ENCODE data around the gene SGIP1.
A peak's percentile ranks its signal among the peaks of the same experiment; 100 is the strongest.

The SGIP1 gene

GRCh38 chr1:66533804-66534740, at the start of gene SGIP1:
Gene SGIP1, plus strand, starts transcription at chr1:66534153. Its CDS starts 206 bp downstream, at chr1:66534359.
- DNase-seq (ENCODE audit: low spot score), result no peak

- DNase-seq (ENCODE audit: low spot score), result no peak
Observed at GRCh38 chr1:66489151-66489550, 44.8 kb upstream of the SGIP1 start.

DNA sequence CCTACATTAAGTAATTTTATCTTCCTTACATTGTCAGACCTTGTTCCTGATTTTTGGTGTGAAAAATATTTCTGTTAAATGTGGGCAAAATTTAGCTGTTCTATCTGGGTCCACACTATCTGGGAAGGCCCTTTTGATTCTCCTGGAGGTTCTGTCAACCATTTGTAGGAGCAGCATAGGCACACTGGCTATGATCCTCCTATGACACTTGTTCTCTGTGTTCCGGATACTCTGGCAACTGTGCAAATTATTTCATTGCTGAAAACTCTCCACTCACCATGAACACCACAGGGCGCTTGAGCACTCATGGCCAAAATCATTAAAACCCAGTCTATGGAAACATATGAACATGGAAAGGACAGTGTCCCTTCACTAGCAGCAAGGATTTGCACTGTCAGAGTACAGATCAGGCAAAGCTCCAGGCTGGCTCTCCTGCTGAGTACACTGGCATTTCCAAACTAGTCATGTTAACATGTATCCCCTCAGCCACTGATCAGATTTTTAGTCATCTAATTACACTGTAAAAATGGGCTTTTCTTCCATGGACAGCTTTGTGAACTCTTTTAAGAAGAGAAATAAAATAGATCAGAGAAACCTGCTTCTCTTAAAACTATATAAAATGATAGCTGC, 43.9 kb upstream of the SGIP1 start:
- no peak for DNase-seq (ENCODE audit: low spot score)

- peak; percentile 25 for DNase-seq (ENCODE audit: low spot score)
Observed at GRCh38 chr1:66490816-66491215, 43.1 kb upstream of the SGIP1 start.

DNA sequence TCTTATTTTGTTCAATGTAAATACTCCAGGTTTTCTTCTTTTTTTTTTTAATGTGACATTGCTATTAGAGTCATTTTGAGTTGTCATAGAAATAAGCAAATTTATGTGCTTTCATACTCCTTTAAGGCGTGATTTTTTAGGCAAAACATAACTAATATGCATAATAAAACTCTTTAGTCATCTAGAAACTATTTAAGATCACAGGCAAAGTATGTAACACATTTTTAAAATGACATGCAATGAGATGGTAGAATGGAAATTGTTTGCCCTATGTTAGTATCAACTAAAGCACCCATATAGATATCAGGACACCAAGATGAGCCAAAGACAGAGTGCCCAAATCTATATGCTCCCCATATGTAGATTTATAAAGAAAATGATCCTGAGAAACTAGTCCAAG, 41.5 kb upstream of the SGIP1 start:
- no peak for DNase-seq (ENCODE audit: low spot score)

DNA sequence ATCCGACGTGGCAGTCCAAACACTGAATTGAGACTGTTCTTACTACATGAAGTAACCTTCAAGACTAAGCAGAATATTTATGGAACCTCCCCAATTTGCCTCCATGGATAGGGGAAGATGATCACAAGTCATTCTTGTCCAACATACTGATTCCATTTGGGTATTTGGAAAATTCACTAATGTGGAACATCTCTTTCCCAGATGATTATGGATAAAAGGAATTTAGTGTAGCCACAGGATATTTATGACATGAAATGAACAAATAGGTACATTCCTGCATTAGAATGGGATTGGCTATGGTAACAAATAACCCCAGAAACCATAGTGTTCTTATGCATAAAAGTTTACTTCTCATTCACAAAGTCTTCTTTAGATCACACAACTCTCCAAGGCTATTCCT, 40.2 kb upstream of the SGIP1 start:
- no peak for DNase-seq (ENCODE audit: low spot score)

GRCh38 chr1:66494482-66494881, 39.5 kb upstream of the SGIP1 start:
- no peak for DNase-seq (ENCODE audit: low spot score)

DNA sequence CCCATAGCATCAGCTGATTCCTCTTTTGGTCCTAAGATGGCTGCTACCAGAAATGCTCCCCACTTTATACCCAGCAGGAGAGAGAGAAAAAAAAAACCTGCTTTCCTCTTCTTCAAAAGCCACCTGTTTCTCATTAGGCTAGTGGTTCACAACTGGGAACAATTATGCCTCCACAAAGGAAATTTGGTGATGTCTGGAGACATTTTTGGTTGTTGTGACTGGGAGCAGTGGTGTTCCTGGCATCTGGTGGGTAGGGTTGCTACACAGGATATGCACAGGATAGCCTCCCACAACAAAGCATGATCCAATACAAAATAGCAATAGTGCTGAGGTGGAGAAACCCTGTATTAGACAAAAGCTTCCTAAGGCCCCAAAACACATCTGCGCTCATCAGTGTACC, 38.5 kb upstream of the SGIP1 start:
- DNase-seq (ENCODE audit: low spot score), result no peak

- no peak for DNase-seq (ENCODE audit: low spot score)
Observed at GRCh38 chr1:66497910-66498309, 36.0 kb upstream of the SGIP1 start.

GRCh38 chr1:66500301-66500700, 33.7 kb upstream of the SGIP1 start:
- DNase-seq (ENCODE audit: low spot score), result no peak

GRCh38 chr1:66502086-66502485, 31.9 kb upstream of the SGIP1 start:
- no peak for DNase-seq (ENCODE audit: low spot score)

DNA sequence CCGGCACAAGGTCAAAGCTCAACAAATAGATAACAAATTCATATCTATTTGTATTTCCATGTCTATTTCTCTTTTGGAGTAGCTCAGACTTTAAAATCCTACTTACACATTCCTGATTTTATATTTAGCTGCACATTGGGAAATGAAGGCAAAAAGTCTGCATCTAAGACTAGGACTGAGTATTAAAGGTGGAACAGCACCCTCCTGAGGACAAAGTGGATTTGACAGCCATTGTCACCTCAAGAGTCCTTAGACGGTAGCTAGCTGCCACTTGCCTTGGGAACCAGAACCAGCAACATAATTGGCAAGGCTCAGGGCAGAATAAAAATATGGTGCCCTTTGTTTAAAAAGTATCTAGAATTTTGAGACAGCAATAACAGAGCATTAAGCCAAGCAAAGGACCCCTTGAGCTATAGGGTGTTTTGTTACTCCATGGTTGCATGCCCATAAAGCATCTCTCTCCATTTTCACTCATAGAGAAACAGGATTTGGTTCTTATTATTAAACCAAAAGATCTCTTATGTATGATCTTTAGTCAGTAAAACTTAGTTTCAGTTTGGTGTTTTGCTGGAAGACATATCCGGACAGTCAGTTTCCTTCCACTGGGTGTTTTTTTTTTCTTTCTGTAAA, 30.0 kb upstream of the SGIP1 start:
- DNase-seq (ENCODE audit: low spot score), result peak; percentile 10

- DNase-seq (ENCODE audit: low spot score), result no peak
Observed at GRCh38 chr1:66505671-66506392, 28.1 kb upstream of the SGIP1 start.

GRCh38 chr1:66506393-66506687, 27.6 kb upstream of the SGIP1 start:
- no peak for DNase-seq (ENCODE audit: low spot score)

GRCh38 chr1:66506991-66507390, 27.0 kb upstream of the SGIP1 start:
- no peak for DNase-seq (ENCODE audit: low spot score)

GRCh38 chr1:66510407-66510806, 23.5 kb upstream of the SGIP1 start:
- no peak for DNase-seq (ENCODE audit: low spot score)

- no peak for DNase-seq (ENCODE audit: low spot score)
Observed at GRCh38 chr1:66511118-66511517, 22.8 kb upstream of the SGIP1 start.

DNA sequence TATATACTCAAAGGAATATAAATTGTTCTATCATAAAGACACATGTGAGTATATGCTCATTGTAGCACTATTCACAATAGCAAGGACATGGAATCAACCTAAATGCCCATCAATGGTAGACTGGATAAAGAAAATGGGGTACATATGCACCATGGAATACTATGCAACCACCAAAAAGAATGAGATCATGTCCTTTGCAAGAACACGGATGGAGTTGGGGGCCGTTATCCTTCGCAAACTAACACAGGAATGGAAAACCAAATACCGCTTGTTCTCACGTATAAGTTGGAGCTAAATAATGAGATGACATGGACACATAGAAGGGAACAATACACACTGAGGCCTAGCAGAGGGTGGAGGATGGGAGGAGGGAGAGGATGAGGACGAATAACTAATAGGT, 16.0 kb upstream of the SGIP1 start:
- no peak for DNase-seq (ENCODE audit: low spot score)

DNA sequence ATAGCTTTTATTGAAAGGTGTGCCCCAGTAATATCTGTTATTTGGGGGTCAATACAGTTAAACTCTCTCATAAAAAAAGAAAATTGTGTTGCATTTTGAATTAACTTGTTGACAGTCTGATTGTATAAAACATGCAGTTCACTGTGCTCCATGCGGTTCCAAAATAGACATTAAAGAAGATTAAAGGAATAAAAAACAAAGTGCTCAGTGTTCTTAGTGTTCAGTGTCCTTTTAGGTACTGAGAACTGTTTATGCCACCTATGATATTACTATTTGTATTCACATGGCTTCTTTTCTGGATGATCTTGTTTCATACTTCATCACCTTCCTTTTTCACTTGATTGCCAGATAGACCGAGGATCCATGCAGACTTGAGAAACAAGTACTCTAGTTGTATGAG, 15.3 kb upstream of the SGIP1 start:
- no peak for DNase-seq (ENCODE audit: low spot score)

GRCh38 chr1:66519992-66520391, 14.0 kb upstream of the SGIP1 start:
- no peak for DNase-seq (ENCODE audit: low spot score)

DNA sequence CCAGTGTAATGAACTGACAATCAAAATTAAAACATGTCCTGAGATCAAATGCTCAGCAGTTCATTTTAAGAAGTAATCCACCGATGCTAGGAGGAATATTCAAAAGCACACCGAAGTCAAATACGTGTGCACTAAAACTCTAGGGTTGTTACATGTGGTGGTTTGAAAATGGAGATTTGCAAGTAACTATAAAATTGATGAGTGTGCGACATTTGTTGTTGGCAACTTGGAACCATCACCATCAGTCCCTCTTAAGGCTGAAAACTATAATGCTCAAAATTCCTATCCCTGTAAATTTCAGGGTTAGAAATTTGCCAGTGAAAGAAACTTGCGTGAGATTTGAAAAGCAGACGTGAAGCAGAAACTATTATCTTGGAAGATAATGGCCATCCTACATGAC, 13.3 kb upstream of the SGIP1 start:
- DNase-seq (ENCODE audit: low spot score), result no peak

GRCh38 chr1:66521721-66522365, 12.1 kb upstream of the SGIP1 start:
- no peak for DNase-seq (ENCODE audit: low spot score)

Measured in germinal center (tissue), 1 donor.